HG02884 (cell line): ENCODE data around the gene CARHSP1.
"Not testable (repeated sequence)": the region's sequence is repeated elsewhere in the genome, so short reads cannot be mapped to it uniquely, and the experiment has no call there.

ENCODE experiments used
- ATAC-seq: cut with Tn5 transposase; IDR thresholded peaks from one replicate; pipeline ENCODE4 v1.9.1; 2021; ENCODE audit warnings: mild to moderate bottlenecking, moderate library complexity; ENCODE audit not compliant: unreplicated experiment

Gene CARHSP1

DNA sequence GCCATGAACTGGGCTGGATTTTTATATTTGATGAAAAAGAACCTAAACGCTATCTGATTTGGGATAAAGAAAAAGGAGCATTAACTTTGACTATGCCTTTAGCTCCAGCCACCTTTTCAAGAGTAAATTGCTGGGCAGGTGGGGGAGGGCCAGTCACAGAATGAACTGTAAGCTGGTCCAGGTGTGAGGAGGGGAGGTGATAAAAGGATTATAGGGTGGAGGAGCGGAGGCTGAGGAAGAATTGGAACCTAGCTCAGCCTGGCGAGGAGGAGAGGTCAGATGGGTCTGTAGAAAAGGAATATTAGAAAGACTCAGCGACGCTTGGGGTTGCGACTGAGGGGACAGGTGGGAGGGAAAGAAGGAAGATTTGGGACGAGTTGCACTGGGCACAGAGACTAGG lies 32.0 kb downstream of the CARHSP1 start:
- not testable (repeated sequence) for ATAC-seq

DNA sequence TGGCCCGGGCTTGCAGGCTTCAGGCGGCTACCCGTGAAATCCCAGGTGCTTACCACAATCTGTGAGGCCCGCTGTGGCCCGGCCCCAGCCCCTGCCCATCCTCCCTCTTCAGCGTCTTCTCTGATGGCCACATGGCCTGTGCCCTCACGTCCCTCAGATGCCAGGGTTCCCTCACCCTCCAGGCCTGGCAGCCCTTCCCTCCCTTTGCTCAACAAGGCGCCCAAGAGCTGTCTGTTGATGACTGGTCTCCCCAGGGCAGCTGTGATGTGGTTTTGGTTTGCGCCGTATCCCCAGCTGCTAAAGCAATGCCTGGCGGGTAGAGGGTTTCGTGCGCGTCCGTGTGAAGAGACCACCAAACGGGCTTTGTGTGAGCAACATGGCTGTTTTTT lies 36.1 kb downstream of the CARHSP1 start:
- ATAC-seq, result no peak

DNA sequence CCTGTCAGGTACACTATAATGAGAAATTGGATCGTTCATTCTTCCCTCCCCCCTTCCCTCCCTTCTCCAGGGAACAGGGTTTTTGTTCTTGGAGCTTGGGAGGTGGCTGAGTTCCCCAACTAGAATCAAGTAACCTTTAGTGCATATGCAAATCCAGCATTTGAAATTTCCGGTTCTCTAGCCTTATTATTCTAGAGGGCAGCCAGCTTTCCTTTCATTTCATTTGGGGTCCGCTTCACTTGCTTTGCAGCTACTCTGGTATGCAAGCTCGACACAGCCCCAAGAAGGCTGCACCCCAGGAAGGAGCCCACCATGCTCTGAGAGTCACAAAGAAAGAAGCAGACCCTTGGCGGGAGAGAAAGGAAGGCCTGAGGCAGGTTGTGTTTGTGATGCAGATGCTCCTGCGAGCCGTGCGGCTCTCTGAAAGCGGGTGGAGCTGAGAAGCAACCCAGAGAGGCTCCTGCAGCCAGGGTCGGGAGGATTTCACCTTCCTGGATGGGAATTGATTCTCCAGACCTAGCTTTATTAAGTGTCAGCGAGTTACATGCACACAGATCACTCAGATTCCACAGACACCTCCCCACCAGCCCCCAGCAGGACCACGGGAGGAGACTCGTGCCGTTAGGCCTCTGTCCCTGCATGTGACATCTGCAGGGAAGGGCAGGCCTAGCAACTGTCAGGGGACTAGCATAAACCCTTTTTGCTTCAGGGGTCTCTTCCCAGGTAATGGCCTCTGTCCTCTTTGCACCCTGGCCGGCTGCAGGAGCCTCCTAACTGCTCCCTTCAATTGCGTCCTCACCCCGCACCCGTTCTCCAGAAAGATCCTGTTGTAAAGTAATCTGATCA lies 36.7 kb downstream of the CARHSP1 start:
- ATAC-seq, result no peak

DNA sequence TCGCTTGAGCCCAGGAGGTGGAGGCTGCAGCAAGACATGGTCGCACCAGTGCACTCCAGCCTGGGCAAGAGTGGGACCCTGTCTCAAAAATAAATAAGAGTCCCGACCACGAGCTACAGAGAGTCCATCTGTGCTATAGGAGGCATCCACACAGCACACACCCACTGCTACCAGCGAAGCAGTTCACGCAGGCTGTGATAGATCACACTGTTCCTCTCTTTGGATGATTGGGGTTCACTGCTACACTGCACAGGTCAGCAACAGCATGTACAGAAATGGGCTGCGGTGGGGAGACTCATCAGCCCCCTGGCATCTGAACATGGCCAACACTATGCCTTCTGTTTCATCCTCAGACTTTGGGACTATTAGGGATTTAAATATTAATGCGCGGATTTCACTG lies 37.4 kb downstream of the CARHSP1 start:
- ATAC-seq, result no peak

DNA sequence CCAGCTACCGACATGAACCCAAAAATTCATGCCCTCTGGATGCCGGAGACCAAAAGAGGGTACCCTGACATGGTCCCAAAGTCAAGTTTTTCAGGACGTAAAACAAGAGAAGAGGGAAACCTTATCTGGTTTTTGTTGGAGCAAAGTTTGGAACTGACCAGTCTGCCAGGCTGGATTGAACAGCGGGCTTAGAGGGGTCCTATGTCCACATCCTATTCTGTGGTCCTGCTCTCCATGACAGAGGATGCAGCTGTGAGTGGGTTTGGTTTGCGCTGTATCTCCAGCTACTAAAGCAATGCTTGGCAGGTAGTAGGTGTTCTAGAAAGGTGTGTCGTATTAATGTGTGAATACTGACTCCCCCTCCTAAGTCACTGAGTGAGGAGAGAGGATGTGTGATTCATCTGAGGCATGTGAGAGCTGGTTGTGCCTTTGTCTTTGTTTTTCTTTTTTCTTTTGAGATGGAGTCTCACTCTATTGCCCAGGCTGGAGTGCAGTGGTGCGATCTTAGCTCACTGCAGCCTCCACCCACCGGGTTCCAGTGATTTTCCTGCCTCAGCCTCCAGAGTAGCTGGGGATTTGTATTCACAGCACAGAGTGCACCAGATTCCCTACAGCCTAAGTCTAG lies 40.2 kb downstream of the CARHSP1 start:
- no peak for ATAC-seq

DNA sequence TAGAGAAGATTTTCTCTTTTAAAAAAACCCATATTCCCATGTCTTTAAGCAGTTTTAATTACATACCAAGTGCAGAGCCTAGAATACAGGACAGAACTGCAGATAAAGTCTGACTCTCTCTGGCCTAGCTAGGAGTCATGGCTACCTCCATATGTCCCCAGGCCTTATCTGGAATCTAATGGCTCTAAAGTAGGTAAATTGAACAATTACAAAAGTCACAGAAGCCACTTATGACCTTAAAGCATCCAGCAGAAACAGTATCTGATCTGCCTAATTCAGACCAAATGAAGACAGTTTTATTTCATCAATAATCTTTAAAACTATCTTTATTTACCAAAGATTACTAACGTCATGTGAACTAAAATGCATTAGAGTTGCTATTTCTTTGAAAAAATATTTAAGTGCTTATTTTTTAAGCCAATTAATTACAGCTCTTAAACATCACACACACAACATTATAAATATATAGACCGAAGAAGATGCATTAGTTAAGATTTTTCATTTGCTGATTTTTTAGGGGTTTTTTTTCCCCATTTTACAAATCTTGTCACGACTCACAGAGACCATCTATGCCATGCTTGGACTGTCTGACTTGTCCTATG lies 42.4 kb downstream of the CARHSP1 start:
- ATAC-seq, result no peak

DNA sequence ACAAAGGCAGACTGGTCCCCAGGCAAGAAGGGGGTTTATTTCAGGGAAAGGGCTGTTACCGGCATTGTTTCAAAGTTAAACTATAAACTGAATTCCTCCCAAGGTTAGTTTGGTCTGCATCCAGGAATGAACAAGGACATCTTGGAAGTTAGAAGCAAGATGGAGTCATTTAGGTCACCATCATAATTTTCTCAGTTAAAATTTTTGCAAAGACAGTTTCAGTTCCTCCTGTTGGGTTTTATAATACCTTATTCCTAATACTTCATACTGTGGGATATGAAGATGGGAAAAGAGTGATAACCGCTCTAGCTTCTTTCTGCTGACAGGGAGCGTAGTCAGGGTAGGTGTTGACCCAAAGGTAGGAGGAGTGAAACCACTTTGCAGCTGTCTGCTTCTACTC lies 46.4 kb downstream of the CARHSP1 start:
- no peak for ATAC-seq

DNA sequence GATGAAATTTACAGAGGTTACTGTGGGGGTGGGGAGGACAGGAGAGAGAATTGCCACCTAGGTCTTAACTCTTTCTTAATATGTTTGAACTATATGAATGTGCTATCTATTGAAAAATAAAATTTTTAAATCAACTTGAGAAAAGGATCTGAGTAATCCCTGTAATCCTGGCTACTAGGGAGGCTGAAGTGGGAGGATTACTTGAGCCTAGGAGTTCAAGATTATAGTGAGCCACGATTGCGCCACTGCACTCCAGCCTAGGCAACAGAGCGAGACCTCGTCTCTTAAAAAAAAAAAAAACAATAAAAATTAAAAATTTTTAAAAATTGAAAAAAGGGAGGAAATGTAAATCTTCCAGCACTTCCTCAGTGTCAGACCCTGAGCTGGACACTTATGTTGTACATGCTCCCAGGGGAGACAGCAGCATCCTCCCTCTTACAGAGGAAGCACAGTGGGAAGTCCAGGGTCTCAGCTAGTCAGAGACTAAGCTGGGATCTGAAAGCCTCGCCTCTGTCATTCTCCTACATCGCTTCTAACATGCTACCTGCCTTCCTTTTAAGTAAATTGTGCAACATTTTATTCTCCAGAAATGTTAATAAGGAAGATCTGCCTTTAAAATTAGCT lies 49.3 kb downstream of the CARHSP1 start:
- peak; percentile 2 for ATAC-seq

DNA sequence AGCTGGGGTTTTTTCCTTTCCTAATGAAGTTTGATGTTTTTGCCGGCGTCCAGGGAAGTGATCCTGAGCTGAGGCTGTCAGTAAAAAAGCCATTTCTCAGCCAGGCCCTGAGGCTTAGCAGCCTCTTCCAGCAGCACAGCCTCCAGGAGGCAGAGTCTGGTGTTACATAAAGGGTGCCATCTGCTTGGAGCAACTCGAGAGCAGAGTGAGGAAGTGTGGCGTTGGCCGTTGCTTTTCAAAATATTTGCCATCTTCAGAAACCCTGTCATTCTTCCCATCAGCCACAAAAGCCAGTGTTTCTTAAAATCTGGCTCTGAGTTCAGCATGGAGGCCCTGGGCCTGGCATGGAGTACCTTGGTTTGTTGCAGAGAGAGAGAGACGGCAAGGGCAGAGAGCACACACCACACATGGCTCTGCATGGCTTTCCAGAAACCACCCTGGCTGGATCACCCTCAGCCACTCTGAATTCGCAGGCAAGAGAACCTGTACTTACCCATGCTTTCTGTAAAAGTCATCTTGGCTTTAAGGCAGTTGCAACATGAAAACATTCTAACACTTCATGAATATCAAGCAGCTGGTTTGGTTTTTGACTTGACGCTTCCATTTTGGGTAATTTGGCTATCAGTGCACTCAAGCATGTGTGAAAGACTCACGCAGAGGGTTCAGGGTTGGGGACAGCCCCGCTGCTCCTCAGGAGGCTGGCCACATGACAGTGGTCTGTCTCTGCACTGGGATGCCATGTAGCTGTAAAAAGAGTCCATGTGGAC lies 50.1 kb downstream of the CARHSP1 start:
- ATAC-seq, result peak; percentile 83

DNA sequence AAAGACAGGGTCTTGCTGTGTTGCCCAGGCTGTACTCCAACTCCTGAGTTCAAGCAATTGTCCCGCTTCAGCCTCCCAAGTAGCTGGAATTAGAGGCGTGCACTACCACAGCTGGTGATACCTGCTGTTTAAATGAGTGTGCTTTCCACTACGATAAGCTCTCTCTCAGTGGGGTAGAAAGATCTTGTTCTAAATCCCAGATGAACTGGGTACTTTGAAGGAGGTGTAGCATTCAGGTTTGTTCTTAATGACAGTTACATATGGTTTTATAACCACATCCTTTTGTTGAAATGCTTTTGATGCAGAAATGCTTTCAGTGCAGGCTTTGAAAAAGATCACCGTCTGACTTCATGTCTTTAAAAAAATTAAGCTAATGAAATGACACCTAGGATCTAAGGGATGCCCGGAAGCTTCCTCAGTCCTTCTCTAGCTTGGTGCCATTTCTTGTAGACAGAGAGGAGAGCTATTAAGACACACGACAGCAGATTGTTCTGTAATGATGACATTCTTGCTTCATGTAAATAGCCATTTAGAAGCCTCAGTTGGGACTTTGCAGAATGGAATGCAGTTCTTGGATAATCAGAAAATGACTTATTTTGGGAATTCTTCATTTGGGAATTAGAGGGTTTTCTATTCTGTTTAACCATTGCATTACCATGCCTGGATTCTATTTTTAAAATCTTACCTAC lies 51.7 kb downstream of the CARHSP1 start:
- ATAC-seq, result no peak

DNA sequence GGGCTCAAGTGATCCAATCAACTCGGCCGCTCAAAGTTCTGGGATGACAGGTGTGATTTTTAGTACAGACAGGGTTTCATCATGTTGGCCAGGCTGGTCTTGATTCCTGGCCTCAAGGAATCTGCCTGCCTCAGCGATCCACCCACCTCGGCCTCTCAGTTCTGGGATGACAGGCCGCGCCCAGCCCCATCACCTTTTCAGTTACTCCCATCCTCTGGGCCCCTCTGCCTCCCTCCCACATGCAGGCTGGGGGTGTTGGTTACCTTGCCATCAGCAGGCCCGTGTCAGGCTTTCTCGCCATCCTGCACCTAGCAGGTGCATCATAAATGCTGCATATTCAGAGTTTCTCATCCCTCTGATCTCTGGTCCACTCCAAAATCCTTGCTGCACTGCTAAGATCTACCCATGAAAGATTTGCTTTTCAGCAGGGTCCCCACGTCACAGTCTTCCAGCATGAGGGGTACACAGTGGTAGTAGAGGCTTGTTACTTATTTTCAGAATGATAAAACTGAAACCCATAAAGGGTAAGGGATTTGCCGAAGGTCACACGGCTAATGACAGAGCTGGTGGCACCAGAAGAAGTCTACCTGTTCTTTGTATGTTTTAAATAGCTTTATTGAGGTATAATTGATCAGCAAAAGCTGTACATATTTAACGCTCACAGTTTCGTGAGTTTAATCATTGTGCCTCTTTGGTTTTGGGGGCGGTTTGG lies 54.6 kb downstream of the CARHSP1 start:
- ATAC-seq, result no peak

DNA sequence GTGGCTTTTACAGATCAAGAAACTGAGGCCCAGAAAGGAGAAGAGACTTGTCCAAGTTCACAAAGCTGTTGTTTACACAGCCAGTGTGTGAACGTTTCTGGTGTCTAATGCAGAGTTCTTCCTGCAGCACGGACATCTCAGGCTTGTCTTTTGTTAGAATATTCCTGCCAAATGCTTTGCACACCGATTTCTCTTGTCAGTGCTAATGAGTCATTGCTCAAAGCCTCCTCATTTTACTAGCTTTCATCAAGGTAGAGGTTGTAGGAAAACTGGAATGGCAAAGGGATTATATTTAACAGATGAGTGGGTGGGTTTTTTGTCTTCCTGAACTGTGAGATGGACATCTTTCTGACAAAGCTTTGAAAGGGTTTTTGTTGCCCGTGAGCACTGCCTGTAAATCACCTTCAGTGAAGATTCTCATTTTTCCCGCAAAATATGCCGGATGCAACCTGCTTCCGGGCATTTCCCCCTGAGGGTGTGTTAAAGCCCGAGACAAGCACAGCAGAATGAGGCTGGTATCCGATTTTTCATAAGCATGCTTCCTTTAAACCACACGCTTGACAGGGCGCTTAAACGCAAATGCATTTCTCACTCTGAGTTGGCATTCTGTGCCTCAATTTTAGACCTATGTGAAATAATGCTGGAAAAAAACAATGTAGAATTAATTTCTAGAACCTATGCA lies 56.5 kb downstream of the CARHSP1 start:
- ATAC-seq, result no peak

DNA sequence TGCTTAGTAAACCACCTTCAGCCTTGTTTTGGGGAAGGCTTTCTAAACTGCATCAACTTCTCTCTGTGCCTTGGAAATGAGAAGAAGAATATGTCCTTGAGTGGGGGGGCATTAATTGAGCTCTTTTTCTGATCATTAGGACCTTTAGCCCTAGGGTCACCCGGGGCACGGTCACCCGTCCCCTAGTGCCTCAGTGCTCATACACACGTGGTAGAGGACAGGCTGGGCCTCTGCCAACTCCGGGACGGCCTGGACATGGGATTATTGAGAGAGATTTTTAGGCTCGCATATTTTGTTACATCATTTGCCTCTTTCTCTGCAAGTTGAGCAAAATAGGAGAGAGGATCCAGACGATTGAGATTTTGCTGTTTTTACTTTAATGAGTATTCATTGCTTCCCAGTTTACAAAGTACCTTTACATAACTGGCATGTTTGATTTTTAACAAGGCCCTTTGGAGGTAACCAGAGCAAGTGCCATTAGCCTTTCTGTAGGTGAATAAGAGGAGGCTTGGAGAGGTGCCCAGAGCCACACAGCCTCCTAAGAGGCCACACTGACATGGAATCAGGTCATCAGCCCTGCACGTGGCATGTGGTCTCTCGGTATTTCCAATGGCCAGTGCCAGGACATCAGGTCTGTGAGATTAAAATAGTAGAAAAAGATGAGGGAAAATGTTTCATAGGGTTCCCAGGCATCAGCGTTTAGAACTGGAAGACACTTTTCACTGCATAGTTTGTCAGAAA lies 60.0 kb downstream of the CARHSP1 start:
- ATAC-seq, result no peak

DNA sequence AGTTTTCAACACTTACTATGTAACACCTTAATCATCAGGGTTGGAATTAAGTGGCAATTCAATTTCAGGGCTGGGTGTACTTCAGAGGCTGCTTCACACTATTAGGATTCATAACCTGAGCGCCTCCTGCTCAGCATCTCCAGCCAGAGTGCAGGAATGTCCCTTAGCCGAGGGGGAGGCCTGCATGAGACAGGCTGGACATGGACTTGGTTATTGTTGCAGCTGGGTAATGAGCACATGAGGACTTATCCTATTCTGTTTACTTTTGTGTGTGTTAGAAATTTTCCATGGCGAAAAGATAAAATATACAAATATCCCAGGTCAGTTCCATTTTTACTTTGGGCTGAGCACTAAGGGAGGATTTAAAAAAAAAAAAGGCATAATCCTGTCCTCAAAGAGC lies 60.8 kb downstream of the CARHSP1 start:
- ATAC-seq, result no peak

DNA sequence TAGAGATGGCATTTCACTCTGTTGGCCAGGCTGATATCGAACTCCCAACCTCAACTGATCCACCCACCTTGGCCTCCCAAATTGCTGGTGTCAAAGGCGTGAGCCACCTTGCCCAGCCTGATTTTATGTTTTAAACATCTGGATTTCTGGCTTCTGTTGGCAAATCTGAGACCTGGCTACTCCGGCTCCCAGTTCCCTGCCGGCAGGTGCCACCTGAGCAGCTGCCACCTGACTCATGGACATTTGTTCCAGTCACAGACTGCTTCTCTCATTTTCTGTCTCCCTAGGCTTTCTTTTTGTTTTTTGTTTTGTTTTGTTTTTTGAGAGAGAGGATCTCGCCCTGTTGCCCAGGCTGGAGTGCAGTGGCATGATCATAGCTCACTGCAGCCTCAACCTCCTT lies 61.6 kb downstream of the CARHSP1 start:
- ATAC-seq, result no peak

DNA sequence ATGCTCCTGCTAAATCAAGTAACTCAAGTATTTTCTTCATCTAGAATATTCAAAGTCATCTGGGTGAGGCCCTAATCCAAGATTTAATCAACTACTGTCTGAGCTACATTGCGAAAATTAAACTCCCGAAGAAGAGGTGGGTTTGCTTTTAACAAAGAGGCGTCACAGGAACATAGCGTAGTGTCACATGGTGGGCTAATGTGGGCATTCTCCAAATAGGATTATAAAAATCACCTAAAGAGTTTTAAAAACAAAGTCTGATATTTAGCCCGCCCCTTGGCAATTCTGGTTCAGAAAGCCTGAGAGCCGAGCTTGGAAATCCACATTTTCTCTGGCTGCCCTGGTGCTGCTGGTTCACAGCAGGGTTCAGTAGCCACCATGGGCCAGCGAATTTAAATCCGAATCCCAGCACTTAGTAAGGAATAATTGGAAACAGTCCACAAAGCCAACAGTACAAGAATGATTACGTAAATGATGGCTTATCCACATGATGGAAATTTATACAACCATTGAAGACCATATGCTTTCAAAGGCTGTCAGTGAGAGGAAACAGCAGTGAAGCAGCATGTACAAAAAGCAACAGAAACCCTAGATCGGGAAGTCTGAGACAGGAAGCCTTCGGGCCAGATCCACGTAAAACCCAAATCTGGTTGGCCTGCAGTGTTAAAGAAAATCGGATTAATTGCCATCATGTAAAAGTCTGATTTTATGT lies 62.4 kb downstream of the CARHSP1 start:
- no peak for ATAC-seq

DNA sequence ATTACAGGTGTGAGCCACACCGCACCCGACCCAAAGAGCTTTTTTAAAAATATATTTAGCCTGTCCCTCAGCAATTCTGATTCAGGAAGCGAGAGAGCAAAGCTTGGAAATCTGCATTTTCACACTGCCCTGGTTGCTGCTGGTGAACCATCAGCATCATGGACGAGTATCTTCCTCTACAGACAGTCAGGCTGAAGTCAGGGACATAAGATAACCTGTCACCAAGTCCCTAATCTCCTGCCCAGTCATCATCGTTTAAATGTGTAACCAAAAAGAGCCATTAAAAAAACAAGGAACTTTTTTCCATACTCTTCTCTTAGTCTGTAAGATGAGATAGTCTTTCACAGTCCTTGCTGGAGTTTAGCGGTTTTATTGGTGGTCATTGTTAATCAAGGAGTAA lies 64.5 kb downstream of the CARHSP1 start:
- ATAC-seq, result no peak

DNA sequence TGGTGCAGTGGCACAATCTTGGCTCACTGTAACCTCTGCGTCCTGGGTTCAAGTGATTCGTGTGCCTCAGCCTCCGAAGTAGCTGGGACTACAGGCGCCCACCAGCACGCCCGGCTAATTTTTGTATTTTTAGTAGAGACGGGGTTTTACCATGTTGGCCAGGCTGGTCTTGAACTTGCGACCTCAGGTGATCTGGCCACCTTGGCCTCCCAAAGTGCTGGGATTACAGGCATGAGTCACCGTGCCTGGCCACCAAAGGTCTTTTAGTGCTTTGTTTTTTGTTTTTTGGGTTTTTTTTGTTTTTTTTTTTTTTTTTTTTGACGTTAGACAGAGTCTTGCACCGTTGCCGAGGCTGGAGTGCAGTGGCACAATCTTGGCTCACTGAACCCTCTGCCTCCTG lies 65.1 kb downstream of the CARHSP1 start:
- ATAC-seq, result not testable (repeated sequence)
